Stimulated activated CD4-positive, alpha-beta T cell treated with anti-CD3 and anti-CD28 coated beads, Interleukin-2, amount 100 ng/mL, for 48 hours (primary cell): ENCODE results near the gene RPL3.
"Not testable (repeated sequence)": the region's sequence is repeated elsewhere in the genome, so short reads cannot be mapped to it uniquely, and the experiment has no call there.

ENCODE experiments used
- DNase-seq, 2 donors: peaks; one replicate each; pipeline ENCODE4 v3.0.0-alpha.2; 2020

Gene RPL3

GRCh38 chr22:39319284-39320022 is at the start of gene RPL3:
RPL3 (minus strand) TSS chr22:39319623; CDS start chr22:39319597, 26 bp downstream.
- DNase-seq: peak; percentile 97 to 99

GRCh38 chr22:39369186-39369585 is 49.8 kb upstream of the RPL3 start:
- DNase-seq: no peak

- no peak for DNase-seq
Measured at GRCh38 chr22:39368461-39368911, 49.1 kb upstream of the RPL3 start.

GRCh38 chr22:39367035-39367434 is 47.6 kb upstream of the RPL3 start:
- no peak for DNase-seq

GRCh38 chr22:39365492-39365780 is 46.0 kb upstream of the RPL3 start:
- DNase-seq: no peak

GRCh38 chr22:39364714-39365491 is 45.5 kb upstream of the RPL3 start:
- DNase-seq: no peak

- no peak for DNase-seq
Measured at GRCh38 chr22:39363751-39364515, 44.5 kb upstream of the RPL3 start.

GRCh38 chr22:39362932-39363331 is 43.5 kb upstream of the RPL3 start:
- DNase-seq: no peak

- no peak for DNase-seq
Measured at GRCh38 chr22:39362271-39362670, 42.8 kb upstream of the RPL3 start.

GRCh38 chr22:39361496-39361895 is 42.1 kb upstream of the RPL3 start:
- DNase-seq: no peak

GRCh38 chr22:39360674-39361413 is 41.4 kb upstream of the RPL3 start:
- DNase-seq: no peak

GRCh38 chr22:39360242-39360641 is 40.8 kb upstream of the RPL3 start:
- no peak for DNase-seq

- DNase-seq: no peak
Measured at GRCh38 chr22:39359659-39360195, 40.3 kb upstream of the RPL3 start.

GRCh38 chr22:39358197-39358596 is 38.8 kb upstream of the RPL3 start:
- not testable (repeated sequence) for DNase-seq

GRCh38 chr22:39357110-39358108 is 38.0 kb upstream of the RPL3 start:
- DNase-seq: not testable (repeated sequence)

GRCh38 chr22:39356464-39356863 is 37.0 kb upstream of the RPL3 start:
- DNase-seq: no peak

GRCh38 chr22:39355805-39356204 is 36.4 kb upstream of the RPL3 start:
- DNase-seq: not testable (repeated sequence)

GRCh38 chr22:39355080-39355479 is 35.7 kb upstream of the RPL3 start:
- DNase-seq: no peak

- no peak for DNase-seq
Measured at GRCh38 chr22:39353346-39353745, 33.9 kb upstream of the RPL3 start.

- no peak for DNase-seq
Measured at GRCh38 chr22:39352306-39352891, 33.0 kb upstream of the RPL3 start.

GRCh38 chr22:39351689-39352214 is 32.3 kb upstream of the RPL3 start:
- DNase-seq: no peak
